GM23248 (cell line): ENCODE results near the gene CSNK1G1. TPM values are rescaled to one million over a fixed set of nuclear protein-coding genes. Genes with fewer than 3 reads are reported as not detected.

Experiments used
- DNase-seq: peaks from one replicate; pipeline ENCODE4 v3.0.0-alpha.2; 2015
- H2AFZ ChIP-seq: fragments of 200-600 bp; sonication (generic); 2 replicates; pipeline ENCODE4 v1.6.1; 2016; ENCODE audit warnings: antibody characterized with exemption
- H3F3A ChIP-seq: fragments of 200-600 bp; sonication (generic); 2 replicates; pipeline ENCODE4 v1.6.1; 2016; ENCODE audit warnings: mild to moderate bottlenecking, antibody characterized with exemption, mixed run types; ENCODE audit not compliant: insufficient read depth
- H3K27ac ChIP-seq: fragments of 200-600 bp; sonication (generic); 2 replicates; pipeline ENCODE4 v1.5.1; 2016; ENCODE audit warnings: mild to moderate bottlenecking
- H3K27me3 ChIP-seq: fragments of 200-600 bp; sonication (generic); replicated peaks from 2 replicates; pipeline ENCODE4 v1.6.1; 2016; ENCODE audit warnings: mild to moderate bottlenecking; ENCODE audit not compliant: insufficient read depth
- H3K36me3 ChIP-seq: fragments of 200-600 bp; sonication (generic); 2 replicates; pipeline ENCODE4 v1.6.1; 2016; ENCODE audit warnings: low read depth, mild to moderate bottlenecking
- H3K4me1 ChIP-seq: fragments of 200-600 bp; sonication (generic); 2 replicates; pipeline ENCODE4 v1.6.1; 2016; ENCODE audit warnings: mild to moderate bottlenecking; ENCODE audit not compliant: insufficient read depth
- H3K4me2 ChIP-seq: fragments of 200-600 bp; sonication (generic); one replicate; pipeline ENCODE4 v1.6.1; 2016; ENCODE audit warnings: mild to moderate bottlenecking; ENCODE audit not compliant: unreplicated experiment
- H3K4me3 ChIP-seq: fragments of 200-600 bp; sonication (generic); 2 replicates; pipeline ENCODE4 v1.5.1; 2016; ENCODE audit warnings: mild to moderate bottlenecking
- H3K79me2 ChIP-seq: fragments of 200-600 bp; sonication (generic); 2 replicates; pipeline ENCODE4 v1.6.1; 2016; ENCODE audit warnings: mild to moderate bottlenecking; ENCODE audit not compliant: insufficient read depth
- H3K9ac ChIP-seq: fragments of 200-600 bp; sonication (generic); 2 replicates; pipeline ENCODE4 v1.6.1; 2016; ENCODE audit warnings: mild to moderate bottlenecking
- H3K9me2 ChIP-seq: fragments of 200-600 bp; sonication (generic); 2 replicates; pipeline ENCODE4 v1.6.1; 2016; ENCODE audit warnings: mixed run types, mild to moderate bottlenecking, moderate library complexity; ENCODE audit not compliant: insufficient read depth
- H3K9me3 ChIP-seq: fragments of 200-600 bp; sonication (generic); one replicate; pipeline ENCODE4 v1.6.1; 2017; ENCODE audit warnings: low read depth
- H4K20me1 ChIP-seq: fragments of 200-600 bp; sonication (generic); 2 replicates; pipeline ENCODE4 v1.6.0; 2016; ENCODE audit not compliant: insufficient read depth
- EZH2 ChIP-seq: fragments of 200-600 bp; sonication (generic); IDR thresholded peaks from 2 replicates; pipeline ENCODE4 v1.6.1; 2018; ENCODE audit warnings: antibody characterized with exemption, mild to moderate bottlenecking; ENCODE audit not compliant: insufficient read depth, poor library complexity, severe bottlenecking
- EZH2phosphoT487 ChIP-seq: fragments of 200-600 bp; sonication (generic); IDR thresholded peaks from 2 replicates; pipeline ENCODE4 v1.6.1; 2018; ENCODE audit warnings: antibody characterized with exemption, moderate library complexity, mild to moderate bottlenecking, low read depth; ENCODE audit not compliant: insufficient read depth
- WGBS, 2 experiments: methylation state at CpG; one replicate each; pipeline ENCODE4 v1.1.6; 2015 to 2017; ENCODE audit warnings: low lambda C conversion rate in 2 of 2, low coverage in 1 of 2; ENCODE audit errors: missing lambda C conversion rate in 2 of 2; 5-methylcytosine and 5-hydroxymethylcytosine counted together
- in situ Hi-C: fragments of 300-500 bp; cut with MboI; formaldehyde crosslinking; loops from 2 replicates; pipeline ENCODE4 v1.15.0; 2020
- polyA plus RNA-seq: library from polyadenylated mRNA; unstranded; fragments of >200 nt; fragmentation: Nextera tagmentation; extraction: Ambion mirVana; gene quantifications from 2 replicates; pipeline ENCODE4 v1.2.1, GENCODE V29; 2016
- total RNA-seq: library from RNA; depleted of rRNA; stranded (reverse); fragments of >200 nt; shearing (Covaris generic); gene quantifications from 2 replicates; pipeline ENCODE4 v1.2.3, GENCODE V29; 2014

Gene CSNK1G1
- total and polyA plus RNA-seq, 2 experiments from 2014 or later, result 14.8 to 17.1 TPM

GRCh38 chr15:64245405-64245804 lies 110.6 kb downstream of the CSNK1G1 start:
- no peak overlapping the region for H3K9ac ChIP-seq
- H3K27me3 ChIP-seq, result no peaks in the 10 kb centered on the region
- TF ChIP-seq EZH2, result no peak
- no peak for TF ChIP-seq EZH2phosphoT487
- no peak overlapping the region for H3K4me3 ChIP-seq
- no peaks in the 10 kb centered on the region for H4K20me1 ChIP-seq
- no peak overlapping the region for H3K4me2 ChIP-seq
- H3K9me3 ChIP-seq, result no peaks in the 10 kb centered on the region
- 91 to 92% methylated on average over 4 of the region's 4 CpGs for WGBS, 2 experiments
- H3F3A ChIP-seq, result peaks cover 40% of the 10 kb centered on the region
- in situ Hi-C loops, result no loop called here
- no peaks in the 10 kb centered on the region for H3K36me3 ChIP-seq
- DNase-seq, result no peak
- H3K79me2 ChIP-seq, result peaks cover 62% of the 10 kb centered on the region
- H2AFZ ChIP-seq, result no peak overlapping the region
- H3K27ac ChIP-seq, result no peak overlapping the region
- peaks cover 34% of the 10 kb centered on the region for H3K4me1 ChIP-seq
- no peaks in the 10 kb centered on the region for H3K9me2 ChIP-seq

GRCh38 chr15:64237677-64238076 lies 118.3 kb downstream of the CSNK1G1 start:
- TF ChIP-seq EZH2, result no peak
- no peak for TF ChIP-seq EZH2phosphoT487
- H4K20me1 ChIP-seq, result no peaks in the 10 kb centered on the region
- H3K4me2 ChIP-seq, result no peak overlapping the region
- DNase-seq, result no peak
- in situ Hi-C loops, result no loop called here
- no peak overlapping the region for H3K27ac ChIP-seq
- H3K4me1 ChIP-seq, result peaks cover 7% of the 10 kb centered on the region
- no peak overlapping the region for H3K4me3 ChIP-seq
- peaks cover 4% of the 10 kb centered on the region; the same call in 1 of the 2 replicates for H3F3A ChIP-seq
- no peak overlapping the region for H2AFZ ChIP-seq
- WGBS, 2 experiments, result 67 to 84% methylated on average over 3 of the region's 3 CpGs
- no peaks in the 10 kb centered on the region for H3K36me3 ChIP-seq
- H3K27me3 ChIP-seq, result no peaks in the 10 kb centered on the region
- H3K79me2 ChIP-seq, result peaks cover 98% of the 10 kb centered on the region
- no peak overlapping the region for H3K9ac ChIP-seq
- H3K9me3 ChIP-seq, result no peaks in the 10 kb centered on the region
- no peaks in the 10 kb centered on the region for H3K9me2 ChIP-seq

GRCh38 chr15:64236156-64236894 lies 119.6 kb downstream of the CSNK1G1 start:
- Histone ChIP-seq H3K27ac (no peak overlapping the region), H3F3A (peaks cover 15% of the 10 kb centered on the region), H3K27me3 (no peaks in the 10 kb centered on the region), H3K4me1 (peaks cover 19% of the 10 kb centered on the region), H4K20me1 (no peaks in the 10 kb centered on the region), H3K9me3 (no peaks in the 10 kb centered on the region), H3K79me2 (peaks cover 91% of the 10 kb centered on the region), H3K36me3 (no peaks in the 10 kb centered on the region), H3K9ac (no peak overlapping the region), H2AFZ (no peak overlapping the region), H3K9me2 (no peaks in the 10 kb centered on the region), H3K4me3 (no peak overlapping the region), H3K4me2 (no peak overlapping the region)
- TF ChIP-seq EZH2 (no peak), EZH2phosphoT487 (no peak)
- no peak for DNase-seq
- in situ Hi-C loops, result no loop called here
- 79 to 86% methylated on average over 2 of the region's 2 CpGs for WGBS, 2 experiments

GRCh38 chr15:64235552-64235951 lies 120.4 kb downstream of the CSNK1G1 start:
- 95 to 97% methylated on average over 4 of the region's 4 CpGs for WGBS, 2 experiments
- peaks cover 15% of the 10 kb centered on the region for H3F3A ChIP-seq
- H3K36me3 ChIP-seq, result no peaks in the 10 kb centered on the region
- H3K4me2 ChIP-seq, result no peak overlapping the region
- no peaks in the 10 kb centered on the region for H3K9me3 ChIP-seq
- no peak for DNase-seq
- H3K4me3 ChIP-seq, result no peak overlapping the region
- peaks cover 19% of the 10 kb centered on the region for H3K4me1 ChIP-seq
- TF ChIP-seq EZH2phosphoT487 (no peak), EZH2 (no peak)
- no peak overlapping the region for H2AFZ ChIP-seq
- no peaks in the 10 kb centered on the region for H4K20me1 ChIP-seq
- H3K79me2 ChIP-seq, result peaks cover 84% of the 10 kb centered on the region
- H3K9me2 ChIP-seq, result no peaks in the 10 kb centered on the region
- H3K27ac ChIP-seq, result no peak overlapping the region
- in situ Hi-C loops, result no loop called here
- no peaks in the 10 kb centered on the region for H3K27me3 ChIP-seq
- H3K9ac ChIP-seq, result no peak overlapping the region
